Hematopoietic multipotent progenitor cell treated with erythropoietin and hydrocortisone succinate and interleukin-3 and kit ligand, for 15 days (in vitro differentiated cells): ENCODE measurements around the gene TIAM1.

Experiments used
- DNase-seq: peaks from one replicate; pipeline ENCODE4 v3.0.0-alpha.2; 2015; ENCODE audit warnings: low spot score

Gene TIAM1

GRCh38 chr21:31329456-31330143 lies 14.5 kb downstream of the TIAM1 start:
- DNase-seq = no peak

GRCh38 chr21:31326522-31327242 lies 17.4 kb downstream of the TIAM1 start:
- DNase-seq = no peak

GRCh38 chr21:31318971-31319370 lies 25.1 kb downstream of the TIAM1 start:
- DNase-seq = no peak

GRCh38 chr21:31317688-31318087 lies 26.4 kb downstream of the TIAM1 start:
- DNase-seq = no peak

- no peak for DNase-seq
Measured at GRCh38 chr21:31316488-31317169, 27.4 kb downstream of the TIAM1 start.

GRCh38 chr21:31316072-31316471 lies 28.0 kb downstream of the TIAM1 start:
- DNase-seq = no peak

GRCh38 chr21:31310750-31311149 lies 33.3 kb downstream of the TIAM1 start:
- DNase-seq = no peak

GRCh38 chr21:31308584-31308983 lies 35.5 kb downstream of the TIAM1 start:
- no peak for DNase-seq

- DNase-seq = no peak
Measured at GRCh38 chr21:31305888-31306287, 38.2 kb downstream of the TIAM1 start.

- DNase-seq = no peak
Measured at GRCh38 chr21:31299291-31300147, 44.5 kb downstream of the TIAM1 start.

GRCh38 chr21:31298618-31299269 lies 45.3 kb downstream of the TIAM1 start:
- no peak for DNase-seq

- DNase-seq = no peak
Measured at GRCh38 chr21:31297806-31298205, 46.3 kb downstream of the TIAM1 start.

GRCh38 chr21:31295676-31296075 lies 48.4 kb downstream of the TIAM1 start:
- no peak for DNase-seq

GRCh38 chr21:31294691-31295090 lies 49.4 kb downstream of the TIAM1 start:
- DNase-seq = no peak

GRCh38 chr21:31293986-31294385 lies 50.1 kb downstream of the TIAM1 start:
- DNase-seq = no peak

- no peak for DNase-seq
Measured at GRCh38 chr21:31290765-31291164, 53.3 kb downstream of the TIAM1 start.

GRCh38 chr21:31289702-31290101 lies 54.4 kb downstream of the TIAM1 start:
- DNase-seq = no peak

GRCh38 chr21:31288191-31288590 lies 55.9 kb downstream of the TIAM1 start:
- no peak for DNase-seq

GRCh38 chr21:31287201-31287600 lies 56.9 kb downstream of the TIAM1 start:
- DNase-seq = no peak

- no peak for DNase-seq
Measured at GRCh38 chr21:31286621-31287020, 57.4 kb downstream of the TIAM1 start.

GRCh38 chr21:31284797-31285397 lies 59.2 kb downstream of the TIAM1 start:
- DNase-seq = no peak
